Measurements from ENCODE around the gene LITAF. TPM values are rescaled to one million over a fixed set of nuclear protein-coding genes. Genes with fewer than 3 reads are reported as not detected.

Gene LITAF
- total and polyA plus RNA-seq, 3 donors from 2014 or later, result 9.9 to 31.5 (median 13.6) TPM

DNA sequence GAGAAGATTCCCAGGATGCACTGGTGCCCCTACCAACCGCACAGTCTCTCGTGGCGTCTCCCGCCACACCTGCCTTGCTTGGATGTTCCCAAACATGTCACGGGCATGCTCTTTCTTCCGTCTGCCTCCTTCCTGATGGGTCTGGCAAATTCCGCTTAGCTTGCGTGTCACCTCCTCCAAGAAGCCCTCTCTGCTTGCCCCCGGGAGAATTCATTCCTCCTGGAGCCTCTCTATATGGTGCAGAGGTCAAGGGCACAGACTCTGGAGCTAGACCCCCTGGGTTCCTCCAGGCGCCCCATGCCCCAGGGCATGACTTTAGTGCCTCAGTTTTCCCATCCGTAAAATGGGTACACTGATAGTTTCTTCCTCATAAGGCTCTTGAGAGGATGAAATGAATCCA lies 21.1 kb downstream of the LITAF start:
- H3K4me1 ChIP-seq, result no peaks in the 10 kb centered on the region
- TF ChIP-seq POLR2A (IDR thresholded peaks at IDR 0.05), result no peak
- TF ChIP-seq, protein P1, sequence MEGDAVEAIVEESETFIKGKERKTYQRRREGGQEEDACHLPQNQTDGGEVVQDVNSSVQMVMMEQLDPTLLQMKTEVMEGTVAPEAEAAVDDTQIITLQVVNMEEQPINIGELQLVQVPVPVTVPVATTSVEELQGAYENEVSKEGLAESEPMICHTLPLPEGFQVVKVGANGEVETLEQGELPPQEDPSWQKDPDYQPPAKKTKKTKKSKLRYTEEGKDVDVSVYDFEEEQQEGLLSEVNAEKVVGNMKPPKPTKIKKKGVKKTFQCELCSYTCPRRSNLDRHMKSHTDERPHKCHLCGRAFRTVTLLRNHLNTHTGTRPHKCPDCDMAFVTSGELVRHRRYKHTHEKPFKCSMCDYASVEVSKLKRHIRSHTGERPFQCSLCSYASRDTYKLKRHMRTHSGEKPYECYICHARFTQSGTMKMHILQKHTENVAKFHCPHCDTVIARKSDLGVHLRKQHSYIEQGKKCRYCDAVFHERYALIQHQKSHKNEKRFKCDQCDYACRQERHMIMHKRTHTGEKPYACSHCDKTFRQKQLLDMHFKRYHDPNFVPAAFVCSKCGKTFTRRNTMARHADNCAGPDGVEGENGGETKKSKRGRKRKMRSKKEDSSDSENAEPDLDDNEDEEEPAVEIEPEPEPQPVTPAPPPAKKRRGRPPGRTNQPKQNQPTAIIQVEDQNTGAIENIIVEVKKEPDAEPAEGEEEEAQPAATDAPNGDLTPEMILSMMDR (IDR thresholded peaks at IDR 0.05), result no peak
- no peaks in the 10 kb centered on the region for H3K9me3 ChIP-seq
- H3K27ac ChIP-seq, result no peak overlapping the region
- H3K4me3 ChIP-seq, result no peak overlapping the region
- no peak for DNase-seq
- intact Hi-C loops (cut with DNase I; ENCODE audit: low total_unique reads), result no loop called here
- H3K27me3 ChIP-seq, result no peaks in the 10 kb centered on the region
- WGBS, 2 donors, result 94 to 97% methylated on average over 9 to 11 of the region's 11 CpGs
- no peaks in the 10 kb centered on the region for H3K36me3 ChIP-seq (ENCODE audit: low read depth, missing control alignments)

DNA sequence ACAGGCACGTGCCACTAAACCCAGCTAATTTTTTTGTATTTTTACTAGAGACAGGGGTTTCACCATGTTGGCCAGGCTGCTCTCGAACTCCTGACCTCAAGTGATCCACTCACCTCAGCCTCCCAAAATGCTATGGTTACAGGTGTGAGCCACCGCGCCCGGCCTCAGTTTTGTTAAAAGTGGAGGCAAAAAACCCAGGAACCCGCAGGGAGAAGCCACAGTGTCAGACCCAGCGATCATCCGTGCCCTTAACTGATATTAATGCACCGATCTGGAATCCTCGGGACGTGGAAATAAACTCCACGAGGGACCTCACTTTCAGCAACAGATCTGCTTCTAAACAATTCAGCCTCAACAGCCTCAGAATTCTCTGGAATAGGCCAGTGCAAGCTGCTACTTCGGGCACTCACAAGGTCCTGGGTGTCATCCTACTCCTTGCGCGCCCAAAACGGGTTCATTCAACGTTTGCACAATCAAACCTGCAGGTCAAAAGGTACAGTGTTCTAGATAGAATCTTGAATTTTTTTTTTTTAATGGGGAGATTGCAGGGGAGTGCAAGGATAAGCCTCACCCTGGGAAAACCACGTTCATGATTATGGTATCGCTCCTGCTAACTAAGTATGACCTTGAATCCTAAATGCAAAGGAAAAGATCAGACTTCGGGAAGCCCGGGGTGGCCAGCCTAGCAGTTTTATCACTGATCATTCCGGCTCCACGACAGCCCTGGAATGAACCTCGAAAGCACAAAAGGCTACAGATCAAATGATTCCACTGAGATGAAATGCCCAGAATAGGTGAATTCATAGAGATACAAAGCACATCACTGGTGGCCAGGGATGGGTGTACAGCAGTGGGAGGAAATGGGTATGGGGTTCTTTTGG lies 22.4 kb downstream of the LITAF start:
- TF ChIP-seq, protein P1 (IDR thresholded peaks at IDR 0.05), result no peak
- TF ChIP-seq POLR2A (IDR thresholded peaks at IDR 0.05), result no peak
- H3K36me3 ChIP-seq (ENCODE audit: low read depth, missing control alignments), result no peaks in the 10 kb centered on the region
- no peaks in the 10 kb centered on the region for H3K27me3 ChIP-seq
- no peak for DNase-seq
- intact Hi-C loops (cut with DNase I; ENCODE audit: low total_unique reads), result no loop called here
- no peaks in the 10 kb centered on the region for H3K9me3 ChIP-seq
- 73 to 82% methylated on average over 24 of the region's 24 CpGs for WGBS, 2 donors
- no peak overlapping the region for H3K4me3 ChIP-seq
- H3K4me1 ChIP-seq, result no peaks in the 10 kb centered on the region
- H3K27ac ChIP-seq, result no peak overlapping the region

GRCh38 chr16:11563493-11564040 lies 23.2 kb downstream of the LITAF start:
- intact Hi-C loops (cut with DNase I; ENCODE audit: low total_unique reads), result no loop called here
- DNase-seq, result no peak
- H3K4me1 ChIP-seq, result no peaks in the 10 kb centered on the region
- TF ChIP-seq, protein P1 (IDR thresholded peaks at IDR 0.05), result no peak
- TF ChIP-seq POLR2A (IDR thresholded peaks at IDR 0.05), result no peak
- H3K9me3 ChIP-seq, result no peaks in the 10 kb centered on the region
- H3K4me3 ChIP-seq, result no peak overlapping the region
- no peak overlapping the region for H3K27ac ChIP-seq
- 82 to 84% methylated on average over 6 of the region's 6 CpGs for WGBS, 2 donors
- H3K36me3 ChIP-seq (ENCODE audit: low read depth, missing control alignments), result no peaks in the 10 kb centered on the region
- H3K27me3 ChIP-seq, result no peaks in the 10 kb centered on the region

- TF ChIP-seq POLR2A (IDR thresholded peaks at IDR 0.05), result no peak
- TF ChIP-seq, protein P1 (IDR thresholded peaks at IDR 0.05), result no peak
- H3K4me1 ChIP-seq, result peaks cover 5% of the 10 kb centered on the region
- no peaks in the 10 kb centered on the region for H3K9me3 ChIP-seq
- no peaks in the 10 kb centered on the region for H3K36me3 ChIP-seq (ENCODE audit: low read depth, missing control alignments)
- H3K27me3 ChIP-seq, result no peaks in the 10 kb centered on the region
- no peak overlapping the region for H3K27ac ChIP-seq
- WGBS, 2 donors, result 85 to 95% methylated on average over 10 of the region's 10 CpGs
- intact Hi-C loops (cut with DNase I; ENCODE audit: low total_unique reads), result no loop called here
- no peak overlapping the region for H3K4me3 ChIP-seq
- no peak for DNase-seq
Measured at GRCh38 chr16:11562941-11563340, 23.8 kb downstream of the LITAF start.

All from testis (tissue), 3 donors.